NCI-H1436 treated with DMSO at 0.1 percent for 48 hours (cell line): Measurements from ENCODE around the gene RAB3C.

Experiments
- DNase-seq: peaks from one replicate; lab custom pipeline; 2025; lab: John Stamatoyannopoulos, UW

The RAB3C gene

DNA sequence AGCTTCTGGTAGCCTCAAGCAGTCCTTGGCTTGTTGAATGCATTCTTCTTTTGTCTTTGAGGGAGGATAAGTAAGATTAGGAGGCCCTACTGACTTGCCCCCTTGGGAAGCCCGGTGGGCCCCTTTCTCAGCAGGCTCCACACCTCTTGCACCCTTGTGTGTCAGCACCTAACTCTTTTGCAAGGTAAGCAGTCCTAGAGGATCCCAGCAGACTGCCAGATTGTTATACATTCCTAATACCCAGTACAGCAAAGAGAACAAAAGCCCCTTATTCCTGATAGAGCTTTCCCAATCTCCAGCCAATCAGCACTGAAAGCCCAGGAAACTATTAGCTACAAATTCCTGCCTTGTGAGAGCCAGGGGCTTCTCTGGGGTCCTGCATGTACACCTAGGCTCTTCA, 152.8 kb downstream of the RAB3C start:
- no peak for DNase-seq

DNA sequence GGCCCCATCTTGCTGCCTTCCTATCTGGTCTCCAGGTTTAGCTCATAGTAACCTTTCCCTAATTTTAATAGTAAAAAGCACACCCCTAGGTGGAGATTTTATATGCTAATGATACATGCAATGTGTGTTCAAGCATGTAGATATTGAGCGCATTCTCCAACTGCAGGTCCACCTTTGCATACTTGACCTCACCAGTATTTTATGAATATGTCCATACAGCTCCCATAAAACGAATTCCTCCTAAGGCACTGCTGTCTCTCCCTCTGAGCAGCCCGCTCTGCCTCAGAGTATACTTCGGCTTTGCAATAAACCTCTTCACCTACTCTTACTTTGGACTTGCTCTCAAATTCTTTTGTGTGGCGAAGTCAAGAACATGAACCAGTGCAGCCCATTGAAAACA, 153.3 kb downstream of the RAB3C start:
- no peak for DNase-seq

GRCh38 chr5:58737671-58738070, 154.8 kb downstream of the RAB3C start:
- DNase-seq = no peak

- DNase-seq = no peak
Observed at GRCh38 chr5:58738336-58738735, 155.5 kb downstream of the RAB3C start.

- DNase-seq = no peak
Observed at GRCh38 chr5:58739051-58739450, 156.2 kb downstream of the RAB3C start.

DNA sequence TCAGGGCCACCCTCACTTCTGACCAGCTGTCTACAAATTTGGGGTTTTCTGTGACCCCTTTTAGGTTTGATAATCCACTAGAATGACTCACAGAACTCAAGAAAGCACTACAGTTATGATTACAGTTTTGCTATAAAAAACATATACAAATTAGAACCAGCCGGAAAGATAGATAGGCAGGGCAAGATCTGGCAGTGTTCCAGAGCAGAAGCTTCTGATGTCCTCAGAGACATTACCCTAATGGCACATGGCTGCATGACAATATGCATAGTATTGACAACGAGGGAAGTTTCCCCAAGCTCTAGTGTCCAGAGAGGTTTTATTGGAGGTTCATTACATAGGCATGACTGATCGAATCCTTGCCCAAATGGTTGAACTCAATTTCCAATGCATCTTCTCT, 158.1 kb downstream of the RAB3C start:
- no peak for DNase-seq

- no peak for DNase-seq
Observed at GRCh38 chr5:58745350-58745749, 162.5 kb downstream of the RAB3C start.

DNA sequence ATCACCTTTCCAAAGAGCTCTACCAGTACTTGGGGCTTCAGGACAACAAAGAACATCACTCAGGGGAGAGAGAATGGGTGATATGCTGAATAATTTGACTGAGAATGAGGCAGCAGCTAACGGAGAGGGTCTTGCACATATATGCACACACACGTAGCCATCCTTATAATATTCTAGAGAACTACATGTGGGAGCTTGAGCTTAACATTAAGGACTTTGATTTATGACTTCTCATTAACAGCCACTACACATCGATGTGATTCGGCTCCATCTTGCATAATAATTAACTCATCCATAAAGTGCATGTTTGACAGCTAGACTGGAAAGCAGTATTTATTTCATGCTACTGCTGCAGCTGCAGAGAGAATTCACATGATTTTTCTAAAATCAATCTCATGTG, 163.4 kb downstream of the RAB3C start:
- no peak for DNase-seq

DNA sequence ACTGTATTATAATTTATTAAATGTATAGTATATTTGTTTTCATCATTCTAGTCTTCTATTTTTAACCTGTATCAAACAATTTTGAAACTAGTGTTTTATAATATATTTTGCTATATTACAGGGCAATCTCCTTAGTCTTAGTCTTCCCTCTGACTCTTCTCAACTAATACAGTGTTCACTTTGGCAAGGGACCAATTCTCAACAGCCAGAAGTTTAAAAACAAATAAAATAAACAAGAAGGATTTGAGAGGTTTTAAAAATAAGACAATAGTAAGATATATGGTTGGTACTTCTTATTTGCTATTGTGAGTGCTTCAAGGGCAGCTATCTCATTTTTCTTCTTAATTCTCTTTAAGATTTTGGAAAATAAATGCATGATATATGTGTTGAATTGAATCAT, 167.2 kb downstream of the RAB3C start:
- no peak for DNase-seq

- no peak for DNase-seq
Observed at GRCh38 chr5:58751222-58751837, 168.5 kb downstream of the RAB3C start.

GRCh38 chr5:58752104-58752503, 169.2 kb downstream of the RAB3C start:
- no peak for DNase-seq

DNA sequence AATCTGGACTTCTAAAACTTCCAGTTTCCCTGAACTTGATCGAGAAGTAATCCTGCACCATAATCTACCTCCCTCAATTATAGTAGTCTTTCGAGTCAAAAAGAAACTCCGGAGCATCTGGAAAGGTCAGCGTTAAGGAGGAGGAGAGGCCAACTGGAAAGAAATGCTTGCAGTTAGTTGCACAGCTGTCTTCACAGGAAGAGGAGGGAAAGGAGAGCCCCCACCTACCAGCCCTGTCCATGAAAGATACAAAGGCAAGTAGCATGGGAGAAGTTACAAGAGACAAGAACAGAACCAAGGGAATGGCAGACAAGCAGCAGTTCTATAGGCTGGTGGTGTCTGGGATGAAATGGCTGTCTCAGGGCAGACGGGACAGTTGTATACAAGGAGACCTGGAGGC, 170.6 kb downstream of the RAB3C start:
- DNase-seq = no peak

- DNase-seq = no peak
Observed at GRCh38 chr5:58754250-58754649, 171.4 kb downstream of the RAB3C start.

- no peak for DNase-seq
Observed at GRCh38 chr5:58755397-58755796, 172.5 kb downstream of the RAB3C start.

GRCh38 chr5:58759745-58760144, 176.9 kb downstream of the RAB3C start:
- DNase-seq = no peak

- DNase-seq = no peak
Observed at GRCh38 chr5:58760222-58760621, 177.3 kb downstream of the RAB3C start.

GRCh38 chr5:58761407-58761806, 178.5 kb downstream of the RAB3C start:
- DNase-seq = no peak

GRCh38 chr5:58763390-58763789, 180.5 kb downstream of the RAB3C start:
- DNase-seq = no peak

- DNase-seq = no peak
Observed at GRCh38 chr5:58764199-58764598, 181.3 kb downstream of the RAB3C start.

DNA sequence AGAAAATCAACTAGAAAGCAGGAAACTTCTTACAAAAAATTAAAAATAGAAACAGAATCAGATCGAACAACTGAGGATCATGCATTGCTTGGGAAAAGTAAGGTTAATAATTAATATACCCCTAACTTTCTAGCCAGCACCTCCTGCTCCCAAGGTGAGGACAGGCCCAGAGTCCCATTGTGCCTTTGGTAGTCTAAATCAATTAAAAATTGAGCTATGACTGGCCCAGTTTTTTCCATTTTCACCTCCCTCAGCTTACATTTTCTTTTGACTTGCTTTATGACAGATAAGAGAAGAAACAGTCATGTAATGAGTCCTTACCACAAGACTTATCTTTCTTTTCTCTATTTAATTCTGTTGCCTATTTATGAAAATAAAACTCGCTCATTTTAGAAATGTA, 182.2 kb downstream of the RAB3C start:
- DNase-seq = no peak

DNA sequence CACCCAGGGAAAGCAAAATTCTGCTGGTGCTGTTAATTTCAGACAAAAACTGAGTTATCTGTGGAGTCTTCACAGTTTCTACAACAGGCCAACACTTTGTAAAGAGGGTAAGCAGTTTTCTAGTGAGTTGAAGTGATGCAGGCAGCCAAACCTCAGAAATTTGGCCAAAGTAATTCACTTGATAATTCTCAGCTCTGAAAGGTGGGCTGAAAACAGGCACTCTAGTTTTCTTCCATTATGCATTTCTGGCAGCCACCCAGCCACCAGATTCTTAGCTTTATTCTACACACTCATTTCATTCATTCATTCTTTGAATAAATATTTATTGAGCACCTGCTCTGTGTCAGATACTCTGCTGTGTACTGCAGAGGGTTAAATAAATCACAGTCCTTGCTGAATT, 184.2 kb downstream of the RAB3C start:
- DNase-seq = no peak

DNA sequence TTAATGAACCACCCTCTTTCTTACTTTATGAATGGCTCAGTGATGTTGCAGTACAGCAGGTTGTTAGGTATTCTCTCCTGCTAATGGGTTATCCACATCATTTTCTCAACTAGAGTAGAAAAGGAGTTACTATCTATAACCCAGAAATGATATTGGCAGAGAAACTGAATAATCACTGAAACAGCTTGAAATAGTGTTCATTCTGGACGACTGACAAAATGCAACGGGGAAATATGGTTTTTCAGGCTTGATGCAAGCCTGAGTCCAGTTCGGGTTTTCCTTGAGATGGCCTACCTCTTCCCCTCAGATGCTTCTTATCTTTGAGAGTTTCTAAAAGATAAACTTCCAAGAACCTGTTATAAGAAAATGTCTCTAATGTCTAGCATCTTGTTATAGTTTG, 187.3 kb downstream of the RAB3C start:
- no peak for DNase-seq

- DNase-seq = no peak
Observed at GRCh38 chr5:58771796-58772195, 188.9 kb downstream of the RAB3C start.

GRCh38 chr5:58773744-58774441, 191.0 kb downstream of the RAB3C start:
- DNase-seq = no peak
